GM21381 (cell line): ENCODE measurements around the gene MGST3.
"Not testable (repeated sequence)": the region's sequence is repeated elsewhere in the genome, so short reads cannot be mapped to it uniquely, and the experiment has no call there.

Source experiments
- ATAC-seq: cut with Tn5 transposase; IDR thresholded peaks from one replicate; pipeline ENCODE4 v1.9.1; 2021; ENCODE audit warnings: mild to moderate bottlenecking, moderate library complexity; ENCODE audit not compliant: unreplicated experiment

MGST3 gene

DNA sequence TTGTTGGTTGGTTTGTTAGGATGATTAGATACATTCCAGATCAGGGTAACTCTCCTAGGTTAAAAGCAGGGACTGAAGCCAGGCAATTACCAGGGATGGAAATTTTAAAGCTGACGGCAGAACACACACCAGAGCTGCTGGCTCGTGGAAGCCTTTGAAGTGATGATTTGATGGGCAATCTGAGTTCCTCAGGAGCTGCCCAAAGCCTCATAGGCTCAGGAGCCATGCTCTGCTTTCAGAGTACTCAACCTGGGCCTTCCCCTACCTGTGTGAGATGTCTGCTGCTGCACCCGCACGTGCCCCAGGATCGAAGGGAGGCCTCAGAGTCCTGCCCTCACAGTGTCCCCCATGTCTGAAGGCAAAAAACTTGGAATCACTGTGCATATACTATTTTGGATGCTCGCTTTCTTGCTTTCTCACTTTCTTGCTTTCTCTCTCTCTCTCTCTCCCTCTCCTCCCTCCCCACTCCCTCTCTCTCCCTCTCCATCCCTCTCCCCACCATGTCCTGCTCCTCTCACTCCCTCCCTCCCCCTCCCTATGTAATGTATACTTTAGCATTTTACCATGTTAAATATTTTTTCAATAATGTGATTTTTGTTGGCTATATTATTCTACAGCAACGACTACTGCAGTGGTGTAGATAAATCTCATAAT, 18.0 kb downstream of the MGST3 start:
- no peak for ATAC-seq

GRCh38 chr1:165650981-165651625, 20.1 kb downstream of the MGST3 start:
- ATAC-seq, result no peak

DNA sequence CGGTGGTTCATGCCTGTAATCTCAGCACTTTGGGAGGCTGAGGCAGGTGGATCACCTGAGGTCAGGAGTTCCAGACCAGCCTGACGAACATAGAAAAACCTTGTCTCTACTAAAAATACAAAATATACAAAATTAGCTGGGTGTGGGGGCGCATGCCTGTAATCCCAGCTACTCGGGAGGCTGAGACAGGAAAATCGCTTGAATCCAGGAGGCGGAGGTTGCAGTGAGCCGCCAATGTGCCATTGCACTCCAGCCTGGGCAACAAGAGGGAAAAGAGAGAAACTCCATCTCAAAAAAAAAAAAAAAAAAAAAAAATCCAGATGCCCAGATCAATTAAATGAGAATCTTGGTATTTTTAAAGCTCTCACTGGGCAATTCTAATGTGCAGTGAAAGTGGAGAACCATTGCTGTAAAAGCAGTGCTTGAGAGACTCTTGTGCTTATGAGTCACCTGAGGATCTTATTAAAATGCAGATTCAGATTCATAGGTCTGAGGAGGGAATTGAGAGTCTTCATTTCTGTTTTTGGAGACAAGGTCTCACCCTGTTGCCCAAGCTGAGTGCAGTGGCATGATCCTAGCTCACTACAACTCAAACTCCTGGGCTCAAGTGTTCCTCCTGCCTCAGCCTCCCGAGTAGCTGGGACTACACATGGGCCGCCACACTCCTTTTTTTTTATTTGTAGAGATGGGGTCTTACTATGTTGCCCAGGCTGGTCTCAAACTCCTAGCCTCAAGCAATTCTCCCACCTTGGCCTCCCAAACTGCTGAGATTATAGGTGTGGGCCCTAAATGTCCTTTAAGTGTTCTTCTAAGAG, 27.9 kb downstream of the MGST3 start:
- ATAC-seq, result not testable (repeated sequence)

DNA sequence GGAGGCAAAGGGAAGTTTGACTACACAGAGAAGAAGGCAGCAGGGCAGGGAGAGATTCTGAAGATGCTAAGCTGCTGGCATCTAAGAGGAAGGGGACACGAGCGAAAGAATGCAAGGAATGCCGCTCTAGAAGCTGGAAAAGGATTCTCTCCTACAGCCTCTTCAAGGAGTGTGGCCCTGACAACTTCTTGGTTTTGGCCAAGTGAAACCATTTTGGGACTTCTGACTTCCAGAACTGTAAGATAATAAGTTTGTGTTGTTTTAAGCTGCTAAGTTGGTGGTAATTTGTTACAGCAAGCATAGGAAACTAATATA, 28.5 kb downstream of the MGST3 start:
- no peak for ATAC-seq

DNA sequence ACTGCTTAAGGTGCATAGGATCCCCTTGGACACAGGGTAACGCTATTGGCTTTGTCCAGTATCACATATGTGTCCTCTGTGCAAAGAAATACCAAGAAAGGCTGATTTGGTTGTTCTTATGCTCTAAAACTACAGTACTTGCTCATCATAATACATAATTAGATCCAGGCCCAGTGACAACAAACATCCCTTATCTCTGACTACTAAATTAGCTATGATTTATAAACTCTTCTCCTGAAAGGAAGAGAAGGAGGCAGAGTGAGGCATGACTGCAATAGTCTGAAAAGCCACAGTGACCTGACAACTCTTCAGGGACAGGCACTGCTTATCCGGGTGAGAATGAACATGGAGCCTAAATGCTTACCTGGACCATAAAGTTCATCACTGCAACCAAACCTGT, 30.7 kb downstream of the MGST3 start:
- ATAC-seq, result no peak

GRCh38 chr1:165662186-165662585, 31.2 kb downstream of the MGST3 start:
- no peak for ATAC-seq

DNA sequence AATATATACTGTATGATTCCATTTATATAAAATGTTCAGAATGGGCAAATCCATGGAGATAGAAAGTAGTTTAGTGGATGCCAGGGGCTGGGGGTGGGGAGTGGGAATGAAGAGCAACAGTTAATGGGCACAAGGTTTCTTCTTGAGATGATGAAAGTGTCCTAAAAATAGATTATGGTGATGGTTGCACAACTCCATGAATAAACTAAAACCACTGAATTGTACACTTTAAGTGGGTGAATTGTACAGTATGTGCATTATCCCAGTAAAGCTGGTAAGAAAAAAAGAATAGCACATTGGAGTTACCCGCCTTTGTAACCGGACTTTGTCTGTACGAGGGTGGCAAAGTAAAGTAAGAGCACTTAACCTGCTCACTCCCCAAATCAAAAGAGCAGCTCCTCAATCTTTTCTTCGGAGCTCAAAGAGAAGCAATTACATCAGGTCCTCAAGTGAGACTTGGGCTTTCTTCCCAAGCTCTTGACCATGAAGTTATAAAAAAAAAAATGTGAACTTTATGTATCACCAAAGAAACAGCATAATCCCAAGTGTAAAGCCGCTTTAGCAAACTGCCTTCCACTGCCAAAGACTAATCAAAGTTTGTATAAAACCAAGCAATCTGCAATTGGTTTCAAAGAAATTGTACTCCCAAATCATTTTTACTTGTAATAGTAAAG, 35.3 kb downstream of the MGST3 start:
- no peak for ATAC-seq

- ATAC-seq, result no peak
Measured at GRCh38 chr1:165668184-165668583, 37.1 kb downstream of the MGST3 start.

- no peak for ATAC-seq
Measured at GRCh38 chr1:165671526-165671925, 40.5 kb downstream of the MGST3 start.

GRCh38 chr1:165674599-165674998, 43.6 kb downstream of the MGST3 start:
- ATAC-seq, result no peak

DNA sequence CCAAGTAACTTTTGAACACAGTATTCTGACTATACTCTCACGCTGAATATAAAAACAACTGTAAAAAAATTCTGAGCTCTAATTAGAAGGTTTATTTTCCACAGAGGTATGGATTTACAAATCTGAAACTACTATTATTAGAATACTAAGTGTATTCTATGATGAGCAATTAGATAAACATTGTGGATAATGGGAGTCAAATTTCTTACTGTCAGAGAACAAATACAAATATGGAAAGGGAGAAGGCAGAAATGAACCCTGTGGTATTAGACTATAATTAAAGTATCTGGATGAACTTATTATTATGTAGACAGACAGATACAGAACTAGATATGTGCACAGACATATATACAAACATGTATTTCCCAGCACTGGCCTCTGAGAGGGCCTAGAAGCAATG, 44.8 kb downstream of the MGST3 start:
- no peak for ATAC-seq

- no peak for ATAC-seq
Measured at GRCh38 chr1:165678509-165678908, 47.5 kb downstream of the MGST3 start.

GRCh38 chr1:165679282-165680036, 48.4 kb downstream of the MGST3 start:
- no peak for ATAC-seq

DNA sequence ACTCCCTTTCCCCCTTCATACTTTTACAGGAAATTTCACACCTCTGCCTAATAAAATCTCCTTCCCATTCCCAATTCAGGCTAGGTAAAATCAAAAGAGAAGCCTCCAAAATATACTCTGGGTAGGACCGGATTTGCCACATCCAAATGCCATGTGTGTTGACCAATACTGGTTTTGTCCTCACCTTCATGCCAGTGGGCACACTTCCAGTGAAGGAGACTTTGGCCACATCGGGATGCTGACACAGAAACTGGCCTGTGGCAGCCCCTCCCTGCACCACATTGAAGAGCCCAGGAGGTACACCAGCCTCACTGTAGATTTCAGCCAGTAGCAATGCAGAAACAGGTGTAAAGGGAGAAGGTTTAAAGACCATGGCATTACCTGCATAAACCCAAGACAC, 49.3 kb downstream of the MGST3 start:
- no peak for ATAC-seq

DNA sequence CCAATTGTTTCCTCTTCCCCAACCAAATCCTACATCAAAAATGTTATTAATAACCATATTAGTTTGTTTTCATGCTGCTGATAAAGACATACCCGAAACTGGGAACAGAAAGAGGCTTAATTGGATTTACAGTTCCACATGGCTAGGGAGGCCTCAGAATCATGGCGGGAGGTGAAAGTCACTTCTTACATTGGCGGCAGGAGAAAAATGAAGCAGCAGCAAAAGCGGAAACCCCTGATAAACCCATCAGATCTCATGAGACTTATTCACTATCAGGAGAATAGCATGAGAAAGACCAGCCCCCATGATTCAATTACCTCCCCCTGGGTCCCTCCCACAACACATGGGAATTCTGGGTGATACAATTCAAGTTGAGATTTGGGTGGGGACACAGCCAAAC, 49.7 kb downstream of the MGST3 start:
- not testable (repeated sequence) for ATAC-seq

GRCh38 chr1:165683848-165684485, 52.9 kb downstream of the MGST3 start:
- ATAC-seq, result no peak

GRCh38 chr1:165686121-165686970, 55.3 kb downstream of the MGST3 start:
- peak; percentile 51 for ATAC-seq

- ATAC-seq, result peak; percentile 31
Measured at GRCh38 chr1:165686971-165687433, 56.0 kb downstream of the MGST3 start.

- no peak for ATAC-seq
Measured at GRCh38 chr1:165688046-165688445, 57.0 kb downstream of the MGST3 start.
